ENCODE results near the gene SEMA5A.

GRCh38 chr5:9534881-9535517 is 10.9 kb downstream of the SEMA5A start:
- TF ChIP-seq CTCF (IDR thresholded peaks at IDR 0.05) (no peak), POLR2AphosphoS5 (IDR thresholded peaks at IDR 0.05) (no peak), POLR2A (IDR thresholded peaks at IDR 0.05) (no peak)
